Measurements from ENCODE around the gene COX5A. TPM values are rescaled to one million over a fixed set of nuclear protein-coding genes. Genes with fewer than 3 reads are reported as not detected.

Gene COX5A
- total and polyA plus RNA-seq, 2 of the 13 experiments (the other 11 are each of a cell fraction or from before 2014, with no cell fraction given) = 158 to 218 TPM

GRCh38 chr15:74882528-74882927 is 55.3 kb downstream of the COX5A start (continued):
- TF ChIP-seq LCORL (IDR thresholded peaks at IDR 0.05) (no peak), LCORL (CRISPR knock-in tag; IDR thresholded peaks at IDR 0.05) (no peak), ZBTB8A (CRISPR knock-in tag; IDR thresholded peaks at IDR 0.05; ENCODE audit: borderline replicate concordance, low read depth) (no peak), ZFP37 (CRISPR knock-in tag; IDR thresholded peaks at IDR 0.05; ENCODE audit: borderline replicate concordance) (no peak), KLF16 (CRISPR knock-in tag; IDR thresholded peaks at IDR 0.05) (no peak), ZNF878 (CRISPR knock-in tag; IDR thresholded peaks at IDR 0.05) (no peak), CREBL2 (CRISPR knock-in tag; IDR thresholded peaks at IDR 0.05; ENCODE audit: borderline replicate concordance) (no peak), PRDM10 (CRISPR knock-in tag; IDR thresholded peaks at IDR 0.05; ENCODE audit: low read depth) (no peak)

GRCh38 chr15:74878273-74878672 is 59.6 kb downstream of the COX5A start:
- POLR2A ChIA-PET = no interaction called here
- Histone ChIP-seq H3K9me3 (ENCODE audit: low read length) (no peaks in the 10 kb centered on the region), H3K27me3 (ENCODE audit: control insufficient read depth in 1 of 2, insufficient read depth in 2 of 2, low read length in 2 of 2) (peaks cover 0 to 20% of the 10 kb centered on the region in 2 experiments; a peak in 1 of 5 replicates), H2AFZ (ENCODE audit: low read length) (no peak overlapping the region), H3K4me3 (replicated peaks in 1 of 3; ENCODE audit: insufficient read depth in 1 of 3, low read depth in 2 of 3, low read length in 3 of 3) (no peak overlapping the region), H3K4me1 (ENCODE audit: insufficient read depth, low read length) (peaks cover 6% of the 10 kb centered on the region), H3K9ac (ENCODE audit: insufficient read depth, low read depth, low read length) (no peak overlapping the region), H3K36me3 (replicated peaks in 1 of 2; ENCODE audit: control insufficient read depth in 1 of 2, insufficient read depth in 2 of 2, low read length in 2 of 2) (no peaks in the 10 kb centered on the region), H3K27ac (ENCODE audit: extremely low read length, insufficient read depth, low read length) (no peak overlapping the region), H3K4me2 (ENCODE audit: low read depth, low read length) (no peak overlapping the region), H4K20me1 (ENCODE audit: insufficient read depth, low read length) (no peaks in the 10 kb centered on the region), H3K79me2 (ENCODE audit: insufficient read depth, low read length) (no peaks in the 10 kb centered on the region)
- in situ Hi-C loops (cut with HindIII; ENCODE audit: extremely low pct_ligation_motif_present, low pct_unique_long_range_greater_than_20kb) = no loop called here
- BruUV-seq (replicated peaks) = no TSS peak
- 60% methylated on average over 4 of the region's 4 CpGs for WGBS (ENCODE audit: low lambda C conversion rate)
- no peak for FAIRE-seq
- intact Hi-C loops (cut with micrococcal nuclease; ENCODE audit: unreplicated experiment) = no loop called here
- ATAC-seq = no peak
- DNase-seq (ENCODE audit: low spot score) = no peak
- CTCF ChIA-PET (ENCODE audit: low intra/inter-chr PET ratio, low total read pairs) = no interaction called here
- TF ChIP-seq ZNF761 (CRISPR knock-in tag; conservative IDR thresholded peaks at IDR 0.05) = no peak
- no peak for TF ChIP-seq ZFAT (CRISPR knock-in tag; conservative IDR thresholded peaks at IDR 0.05)
- TF ChIP-seq ZNF138 (CRISPR knock-in tag; IDR thresholded peaks at IDR 0.05; ENCODE audit: low read depth) = no peak
- no peak for TF ChIP-seq MED8 (CRISPR knock-in tag; IDR thresholded peaks at IDR 0.05; ENCODE audit: insufficient replicate concordance)
- TF ChIP-seq ARNT (IDR thresholded peaks at IDR 0.05) = no peak
- TF ChIP-seq RBFOX2 (IDR thresholded peaks at IDR 0.05; ENCODE audit: low read depth, low read length) = no peak
- TF ChIP-seq MATR3 (CRISPR knock-in tag; IDR thresholded peaks at IDR 0.05) = no peak
- no peak for TF ChIP-seq ZNF275 (CRISPR knock-in tag; IDR thresholded peaks at IDR 0.05; ENCODE audit: borderline replicate concordance)
- no peak for TF ChIP-seq ZSCAN5A (CRISPR knock-in tag; IDR thresholded peaks at IDR 0.05; ENCODE audit: borderline replicate concordance)

All from HepG2 (cell line).